Mucosa of rectum (tissue), 2 donors: ENCODE measurements around the gene SUSD1.

ENCODE experiments used
- H3K27ac ChIP-seq, 2 donors: one replicate each; pipeline ENCODE4 v1.7.0; 2013; ENCODE audit warnings: inconsistent platforms in 2 of 2, low read depth in 2 of 2, low read length in 2 of 2
- H3K27me3 ChIP-seq, 2 donors: one replicate each; pipeline ENCODE4 v1.7.0; 2013; ENCODE audit warnings: low read length in 2 of 2; ENCODE audit not compliant: control insufficient read depth in 2 of 2, insufficient read depth in 2 of 2
- H3K36me3 ChIP-seq, 2 donors: one replicate each; pipeline ENCODE4 v1.7.0; 2013; ENCODE audit warnings: low read length in 2 of 2; ENCODE audit not compliant: control insufficient read depth in 2 of 2, insufficient read depth in 2 of 2
- H3K4me1 ChIP-seq, 2 donors: one replicate each; pipeline ENCODE4 v1.7.0; 2013; ENCODE audit warnings: low read length in 2 of 2, mild to moderate bottlenecking in 1 of 2; ENCODE audit not compliant: control insufficient read depth in 2 of 2, insufficient read depth in 2 of 2
- H3K4me3 ChIP-seq, 2 donors: one replicate each; pipeline ENCODE4 v1.7.0; 2013; ENCODE audit warnings: low read length in 2 of 2
- H3K9ac ChIP-seq, 2 donors: one replicate each; pipeline ENCODE4 v1.7.0; 2013; ENCODE audit warnings: low read length in 2 of 2, low read depth in 1 of 2, mild to moderate bottlenecking in 1 of 2
- H3K9me3 ChIP-seq, 2 donors: one replicate each; pipeline ENCODE4 v1.7.0; 2013; ENCODE audit warnings: low read length in 2 of 2; ENCODE audit not compliant: control insufficient read depth in 2 of 2
- donor health status: healthy.
- donor health status: Normal muscosa, but diverticular disease.

The SUSD1 gene

GRCh38 chr9:112010537-112010936 lies 164.6 kb downstream of the SUSD1 start:
- no peak overlapping the region for H3K9ac ChIP-seq
- no peak overlapping the region for H3K4me3 ChIP-seq
- no peaks in the 10 kb centered on the region for H3K36me3 ChIP-seq
- peaks cover 26 to 29% of the 10 kb centered on the region in 2 donors for H3K4me1 ChIP-seq
- H3K27ac ChIP-seq = no peak overlapping the region
- H3K27me3 ChIP-seq = no peaks in the 10 kb centered on the region
- H3K9me3 ChIP-seq = no peaks in the 10 kb centered on the region

GRCh38 chr9:112009656-112010055 lies 165.4 kb downstream of the SUSD1 start:
- Histone ChIP-seq H3K9me3 (no peaks in the 10 kb centered on the region), H3K27me3 (no peaks in the 10 kb centered on the region), H3K36me3 (no peaks in the 10 kb centered on the region), H3K9ac (no peak overlapping the region), H3K27ac (no peak overlapping the region), H3K4me1 (peaks cover 26 to 29% of the 10 kb centered on the region in 2 donors), H3K4me3 (no peak overlapping the region)

DNA sequence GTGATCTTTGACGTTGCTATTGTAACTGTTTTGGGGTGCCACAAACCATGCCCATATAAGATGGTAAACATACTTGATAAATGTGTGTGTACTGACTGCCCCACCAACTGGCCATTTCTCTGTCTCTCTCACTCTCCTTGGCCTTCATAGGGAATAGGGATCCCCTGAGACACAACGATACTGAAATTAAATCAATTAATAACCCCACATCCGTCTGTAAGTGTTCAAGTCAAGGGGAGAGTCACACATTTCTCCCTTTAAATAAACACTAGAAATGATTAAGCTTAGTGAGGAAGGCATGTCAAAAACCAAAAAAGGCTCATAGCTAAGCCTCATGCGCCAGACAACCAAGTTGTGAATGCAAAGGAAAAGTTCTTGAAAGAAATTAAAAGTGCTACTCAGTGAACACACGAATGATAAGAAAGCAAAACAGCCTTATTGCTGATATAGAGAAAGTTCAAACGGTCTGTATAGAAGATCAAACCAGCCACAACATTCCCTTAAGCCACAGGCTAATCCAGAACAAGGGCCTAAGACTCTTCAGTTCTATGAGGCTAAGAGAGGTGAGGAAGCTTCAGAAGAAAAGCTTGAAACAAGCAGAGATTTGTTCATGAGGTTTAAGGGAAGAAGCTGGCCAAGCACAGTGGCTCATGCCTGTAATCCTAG lies 167.4 kb downstream of the SUSD1 start:
- no peak overlapping the region for H3K27ac ChIP-seq
- H3K4me1 ChIP-seq = peaks cover 19 to 26% of the 10 kb centered on the region in 2 donors
- H3K9ac ChIP-seq = no peak overlapping the region
- H3K27me3 ChIP-seq = no peaks in the 10 kb centered on the region
- H3K4me3 ChIP-seq = no peak overlapping the region
- H3K36me3 ChIP-seq = no peaks in the 10 kb centered on the region
- no peaks in the 10 kb centered on the region for H3K9me3 ChIP-seq

DNA sequence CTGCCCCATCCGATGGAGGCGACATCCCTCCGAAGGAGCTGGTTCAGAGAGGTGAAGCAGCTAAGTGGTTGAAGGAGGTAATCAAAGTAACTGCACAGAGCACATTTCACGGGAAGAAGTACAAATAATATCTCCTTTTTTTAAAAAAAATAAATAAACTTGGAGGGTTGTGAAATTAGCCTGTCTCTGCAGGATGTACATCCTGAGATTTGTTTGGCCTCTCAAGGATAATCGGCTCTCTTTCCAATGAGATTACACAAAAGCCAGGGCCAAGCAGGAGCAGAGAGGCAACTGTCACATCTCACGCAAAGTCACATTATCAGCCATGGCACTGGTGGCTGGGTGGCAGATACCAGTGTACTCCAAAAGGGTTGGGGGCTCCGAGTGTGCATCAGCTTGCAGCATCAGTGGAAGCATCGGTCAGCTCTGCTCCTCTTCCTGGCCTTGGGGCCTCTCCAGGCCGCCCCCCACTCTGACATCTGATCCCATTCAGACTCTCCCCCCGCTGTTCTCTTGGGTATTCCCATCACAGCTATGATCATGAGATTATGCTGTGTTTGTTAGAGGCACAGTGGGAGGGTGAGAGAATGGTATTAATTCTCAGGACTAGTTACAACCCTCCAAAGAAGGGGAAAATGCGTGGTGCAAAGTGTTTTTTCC lies 168.6 kb downstream of the SUSD1 start:
- peaks cover 7 to 14% of the 10 kb centered on the region in 2 donors for H3K4me1 ChIP-seq
- H3K36me3 ChIP-seq = no peaks in the 10 kb centered on the region
- no peaks in the 10 kb centered on the region for H3K27me3 ChIP-seq
- H3K4me3 ChIP-seq = no peak overlapping the region
- H3K27ac ChIP-seq = no peak overlapping the region
- no peaks in the 10 kb centered on the region for H3K9me3 ChIP-seq
- H3K9ac ChIP-seq = no peak overlapping the region

DNA sequence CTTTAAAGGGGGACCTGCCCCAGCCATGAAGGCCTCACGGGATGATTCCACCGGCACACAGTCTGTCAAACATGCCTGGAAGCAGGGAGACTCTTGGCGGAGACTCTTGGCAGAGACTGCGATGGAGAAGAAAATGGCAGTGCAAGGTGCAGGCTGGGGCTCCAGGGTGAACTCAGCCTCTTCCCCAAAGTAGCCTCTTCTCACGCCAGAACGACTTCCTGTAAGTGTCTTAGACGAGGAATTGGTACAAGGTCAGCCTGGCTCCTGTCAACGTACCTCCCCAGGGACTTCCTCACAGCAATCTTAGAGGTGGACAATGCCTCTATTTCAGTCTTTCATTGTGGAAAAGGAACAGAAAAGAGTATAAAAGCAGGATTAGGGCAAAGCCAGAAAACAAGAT lies 169.2 kb downstream of the SUSD1 start:
- Histone ChIP-seq H3K4me1 (peaks cover 2 to 10% of the 10 kb centered on the region in 2 donors), H3K9me3 (no peaks in the 10 kb centered on the region), H3K27ac (no peak overlapping the region), H3K36me3 (no peaks in the 10 kb centered on the region), H3K27me3 (no peaks in the 10 kb centered on the region), H3K4me3 (no peak overlapping the region), H3K9ac (no peak overlapping the region)

- Histone ChIP-seq H3K36me3 (no peaks in the 10 kb centered on the region), H3K27me3 (no peaks in the 10 kb centered on the region), H3K4me3 (no peak overlapping the region), H3K9ac (no peak overlapping the region), H3K9me3 (no peaks in the 10 kb centered on the region), H3K4me1 (no peaks in the 10 kb centered on the region), H3K27ac (no peak overlapping the region)
Measured at GRCh38 chr9:112003538-112003937, 171.6 kb downstream of the SUSD1 start.

GRCh38 chr9:112002847-112003457 lies 172.1 kb downstream of the SUSD1 start:
- no peak overlapping the region for H3K4me3 ChIP-seq

GRCh38 chr9:112002131-112002846 lies 172.8 kb downstream of the SUSD1 start:
- Histone ChIP-seq H3K27me3 (no peaks in the 10 kb centered on the region), H3K9me3 (no peaks in the 10 kb centered on the region), H3K36me3 (no peaks in the 10 kb centered on the region), H3K4me1 (no peaks in the 10 kb centered on the region), H3K27ac (no peak overlapping the region), H3K9ac (no peak overlapping the region), H3K4me3 (no peak overlapping the region)

More at GRCh38 chr9:112002847-112003457, 172.1 kb downstream of the SUSD1 start:
- Histone ChIP-seq H3K9ac (no peak overlapping the region), H3K4me1 (no peaks in the 10 kb centered on the region), H3K27me3 (no peaks in the 10 kb centered on the region), H3K36me3 (no peaks in the 10 kb centered on the region), H3K9me3 (no peaks in the 10 kb centered on the region), H3K27ac (no peak overlapping the region)

GRCh38 chr9:112000743-112001142 lies 174.4 kb downstream of the SUSD1 start:
- Histone ChIP-seq H3K9ac (no peak overlapping the region), H3K9me3 (no peaks in the 10 kb centered on the region), H3K36me3 (no peaks in the 10 kb centered on the region), H3K27me3 (no peaks in the 10 kb centered on the region), H3K4me1 (no peaks in the 10 kb centered on the region), H3K4me3 (no peak overlapping the region), H3K27ac (no peak overlapping the region)

- H3K4me3 ChIP-seq = no peak overlapping the region
- H3K27me3 ChIP-seq = no peaks in the 10 kb centered on the region
- H3K36me3 ChIP-seq = no peaks in the 10 kb centered on the region
- no peak overlapping the region for H3K27ac ChIP-seq
- H3K9me3 ChIP-seq = no peaks in the 10 kb centered on the region
- no peak overlapping the region for H3K9ac ChIP-seq
- H3K4me1 ChIP-seq = peaks cover 0 to 5% of the 10 kb centered on the region in 2 donors
Measured at GRCh38 chr9:111999319-111999718, 175.8 kb downstream of the SUSD1 start.
